BLaER1 (cell line): ENCODE data around the gene NKPD1.

Experiments used
- H3K27ac ChIP-seq: shearing (Covaris generic); formaldehyde crosslinking; 2 replicates; pipeline ENCODE4 v1.8.1; 2022
- H3K27me3 ChIP-seq: shearing (Covaris generic); formaldehyde crosslinking; 2 replicates; pipeline ENCODE4 v1.8.1; 2022
- H3K36me3 ChIP-seq: shearing (Covaris generic); formaldehyde crosslinking; 2 replicates; pipeline ENCODE4 v1.8.1; 2022
- H3K4me1 ChIP-seq: shearing (Covaris generic); formaldehyde crosslinking; 2 replicates; pipeline ENCODE4 v1.8.1; 2022
- H3K4me2 ChIP-seq: shearing (Covaris generic); formaldehyde crosslinking; 2 replicates; pipeline ENCODE4 v1.8.1; 2022
- H3K4me3 ChIP-seq: shearing (Covaris generic); formaldehyde crosslinking; 2 replicates; pipeline ENCODE4 v1.8.1; 2022
- H3K9ac ChIP-seq: shearing (Covaris generic); formaldehyde crosslinking; 2 replicates; pipeline ENCODE4 v1.8.1; 2022
- H3K9me3 ChIP-seq: shearing (Covaris generic); formaldehyde crosslinking; 2 replicates; pipeline ENCODE4 v1.8.1; 2022
- H4K20me1 ChIP-seq: shearing (Covaris generic); formaldehyde crosslinking; 2 replicates; pipeline ENCODE4 v1.8.1; 2022
- Cebpa-rat ChIP-seq: shearing (Covaris generic); IDR thresholded peaks from 2 replicates; pipeline ENCODE4 v1.8.1; 2022

NKPD1 gene

DNA sequence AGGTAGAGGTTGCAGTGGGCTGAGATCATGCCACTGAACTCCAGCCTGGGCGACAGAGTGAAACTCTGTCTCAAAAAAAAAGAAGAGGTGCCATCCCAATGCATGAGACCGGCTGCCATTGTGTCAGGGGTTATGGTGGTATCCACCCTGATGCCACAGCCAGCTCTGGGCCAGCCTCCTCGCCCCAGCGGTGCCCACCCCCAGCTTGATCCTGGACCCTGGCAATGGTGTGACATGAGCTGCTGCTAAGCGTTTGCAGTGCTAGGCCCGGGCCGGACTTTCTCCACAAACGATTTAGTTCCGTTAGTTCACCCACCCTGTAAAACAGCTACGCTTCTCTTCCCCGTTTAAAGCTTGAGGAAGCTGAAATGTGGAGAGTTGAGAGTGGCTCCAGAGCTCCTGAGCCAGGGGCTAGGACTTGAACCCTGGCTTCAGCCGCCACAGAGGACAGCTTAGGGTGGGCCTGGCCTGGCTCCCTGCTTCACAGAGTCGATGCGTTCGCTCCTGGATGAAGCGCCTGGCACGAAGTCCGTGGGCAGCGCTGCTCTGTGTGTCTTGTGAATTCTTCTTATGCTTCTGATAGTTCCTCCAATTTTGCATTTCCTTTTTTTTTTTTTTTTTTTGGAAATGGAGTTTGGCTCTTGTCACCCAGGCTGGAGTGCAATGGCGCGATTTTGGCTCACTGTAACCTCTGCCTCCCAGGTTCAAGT, 25.5 kb downstream of the NKPD1 start:
- H4K20me1 ChIP-seq = peaks cover 46% of the 10 kb centered on the region
- H3K9me3 ChIP-seq = no peaks in the 10 kb centered on the region
- no peaks in the 10 kb centered on the region for H3K27me3 ChIP-seq
- no peak overlapping the region for H3K4me3 ChIP-seq
- H3K9ac ChIP-seq = peak overlapping the region; percentile 53
- H3K4me2 ChIP-seq = peak overlapping the region; percentile 97
- H3K27ac ChIP-seq = peak overlapping the region; percentile 89
- H3K36me3 ChIP-seq = peaks cover 15% of the 10 kb centered on the region
- no peak for TF ChIP-seq Cebpa-rat
- H3K4me1 ChIP-seq = peaks cover 85% of the 10 kb centered on the region

DNA sequence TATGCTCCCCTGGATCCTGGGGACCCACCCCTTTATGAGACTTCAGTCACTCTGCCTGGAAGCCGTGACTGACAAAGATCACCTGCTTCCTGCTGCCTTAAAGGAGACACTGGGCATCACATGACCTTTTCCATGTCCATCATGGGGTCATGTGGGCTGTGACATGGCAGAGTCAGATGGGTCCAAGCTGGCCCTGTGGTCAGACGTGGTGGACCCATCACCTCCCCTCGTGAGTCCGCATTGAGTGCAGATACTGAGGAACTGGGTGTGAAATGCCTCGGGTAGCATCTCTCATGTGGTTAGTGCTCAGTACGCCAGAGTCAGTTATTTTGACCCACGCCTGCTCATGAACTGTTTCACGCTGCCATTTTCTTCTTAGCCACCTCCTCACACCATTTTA, 27.1 kb downstream of the NKPD1 start:
- peaks cover 90% of the 10 kb centered on the region for H3K4me1 ChIP-seq

DNA sequence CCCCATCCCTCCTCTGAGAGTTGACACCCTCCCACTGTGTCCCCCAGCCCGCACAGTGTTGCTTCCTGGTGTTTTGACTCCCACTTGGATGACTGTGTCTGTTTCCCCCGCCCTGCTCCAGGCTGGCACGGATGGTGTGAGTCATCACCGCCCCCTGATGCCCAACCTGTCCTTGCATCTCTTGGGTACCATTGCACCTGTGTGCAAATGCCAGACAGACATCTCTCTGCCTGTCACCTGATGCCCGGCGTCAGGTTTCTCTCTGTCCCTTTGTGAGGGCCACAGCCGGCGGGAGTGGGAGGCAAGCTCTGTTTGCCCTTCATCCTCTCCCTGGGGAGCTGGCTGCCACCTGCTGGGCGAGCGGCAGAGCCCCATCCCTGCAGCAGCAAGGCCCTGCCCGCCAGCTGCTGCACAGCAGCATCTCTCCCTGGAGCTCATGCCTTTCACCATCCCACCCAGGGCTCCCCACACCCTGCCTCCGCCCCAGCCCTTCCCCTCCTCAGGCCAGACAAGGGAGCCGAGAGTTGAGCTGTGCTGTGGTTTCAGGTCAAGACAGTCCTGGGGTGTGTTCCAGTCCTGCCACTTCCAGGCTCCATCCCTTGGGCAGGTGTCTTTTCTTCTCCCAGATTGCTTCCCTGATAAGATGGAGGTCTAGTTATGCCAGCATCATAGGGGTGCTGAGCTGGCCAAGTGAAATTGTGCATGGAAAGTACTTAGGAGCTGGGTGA, 29.7 kb downstream of the NKPD1 start:
- peak overlapping the region; percentile 56 for H3K4me2 ChIP-seq
- peaks cover 52% of the 10 kb centered on the region for H4K20me1 ChIP-seq
- no peaks in the 10 kb centered on the region for H3K27me3 ChIP-seq
- no peak for TF ChIP-seq Cebpa-rat
- peaks cover 78% of the 10 kb centered on the region for H3K4me1 ChIP-seq
- peak overlapping the region; percentile 45 for H3K9ac ChIP-seq
- no peak overlapping the region for H3K27ac ChIP-seq
- H3K36me3 ChIP-seq = peaks cover 33% of the 10 kb centered on the region
- H3K9me3 ChIP-seq = no peaks in the 10 kb centered on the region
- no peak overlapping the region for H3K4me3 ChIP-seq

More for the DNA sequence above, 27.1 kb downstream of the NKPD1 start:
- Histone ChIP-seq H3K27me3 (no peaks in the 10 kb centered on the region), H3K27ac (peak overlapping the region; percentile 89), H4K20me1 (peaks cover 54% of the 10 kb centered on the region), H3K4me2 (peak overlapping the region; percentile 97), H3K36me3 (peaks cover 11% of the 10 kb centered on the region), H3K9ac (peak overlapping the region; percentile 53), H3K4me3 (no peak overlapping the region), H3K9me3 (no peaks in the 10 kb centered on the region)
- no peak for TF ChIP-seq Cebpa-rat

DNA sequence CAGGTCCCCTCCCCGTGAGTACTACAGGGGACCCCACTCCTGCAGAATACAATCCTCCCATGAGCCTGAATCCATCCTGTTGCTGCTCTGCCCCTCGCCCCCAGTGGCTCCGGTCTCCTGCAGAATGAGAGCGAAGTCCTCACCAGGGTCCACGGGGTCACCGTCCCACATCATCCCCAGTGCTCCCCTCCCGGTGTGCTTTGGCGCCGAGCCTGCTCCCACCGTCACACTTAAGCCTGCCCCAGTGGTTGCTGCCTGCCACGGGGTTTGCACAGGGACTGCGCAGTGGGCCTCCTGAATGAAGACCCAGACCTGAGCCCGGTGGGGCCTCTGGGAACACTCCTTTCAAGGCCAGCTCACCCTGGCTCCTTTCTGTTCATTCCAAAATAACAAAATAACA, 30.5 kb downstream of the NKPD1 start:
- Histone ChIP-seq H3K27ac (no peak overlapping the region), H3K4me1 (peaks cover 78% of the 10 kb centered on the region), H3K9me3 (no peaks in the 10 kb centered on the region), H3K4me2 (peak overlapping the region; percentile 56), H3K4me3 (no peak overlapping the region), H3K36me3 (peaks cover 33% of the 10 kb centered on the region), H3K27me3 (no peaks in the 10 kb centered on the region), H4K20me1 (peaks cover 60% of the 10 kb centered on the region), H3K9ac (peak overlapping the region; percentile 45)
- TF ChIP-seq Cebpa-rat = no peak

DNA sequence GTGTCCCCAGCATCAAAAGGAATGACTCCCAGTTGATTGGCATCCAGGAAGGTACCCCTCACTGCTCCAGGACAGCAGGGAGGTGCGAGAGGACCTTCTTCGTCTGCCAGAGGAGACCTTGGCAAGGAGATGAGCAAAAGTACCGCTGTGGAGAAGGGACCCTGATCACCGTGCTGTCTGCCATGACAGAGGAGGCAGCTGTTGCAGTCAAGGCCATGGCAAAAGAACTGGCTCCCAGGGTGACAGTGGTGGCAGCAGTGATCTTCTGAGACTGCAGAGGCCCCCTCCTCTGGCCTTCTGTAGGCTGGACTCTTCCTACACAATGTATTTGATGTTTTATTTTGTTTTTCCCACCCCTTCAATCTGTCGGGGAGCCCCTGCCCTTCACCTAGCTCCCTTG, 32.0 kb downstream of the NKPD1 start:
- Histone ChIP-seq H3K27me3 (no peaks in the 10 kb centered on the region), H3K9me3 (no peaks in the 10 kb centered on the region), H3K36me3 (peaks cover 33% of the 10 kb centered on the region), H4K20me1 (peaks cover 72% of the 10 kb centered on the region), H3K9ac (no peak overlapping the region), H3K4me3 (no peak overlapping the region), H3K4me1 (peaks cover 78% of the 10 kb centered on the region), H3K27ac (0 out of 2 replicates have a peak overlapping the region, but pooled peaks have one; percentile 10), H3K4me2 (no peak overlapping the region)
- TF ChIP-seq Cebpa-rat = no peak

DNA sequence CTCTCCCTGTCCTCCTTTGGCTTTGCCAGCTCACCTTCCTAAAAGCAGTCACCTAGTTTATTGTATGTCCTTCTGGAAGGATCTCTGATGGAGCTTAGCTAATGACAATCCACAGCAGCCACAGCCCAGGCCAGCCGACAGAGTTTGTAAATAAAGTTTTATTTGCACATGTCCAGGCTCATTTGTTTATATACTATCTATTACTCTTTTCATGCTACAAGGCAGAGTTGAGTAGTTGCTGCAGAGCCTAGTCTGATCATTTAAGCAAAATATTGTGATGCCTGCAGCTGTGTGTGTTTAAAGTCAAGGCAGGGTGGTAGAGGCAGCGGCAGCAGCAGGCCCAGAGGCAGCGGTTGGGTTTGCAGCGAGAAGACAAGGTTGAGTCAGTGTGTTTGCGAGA, 32.6 kb downstream of the NKPD1 start:
- Histone ChIP-seq H3K27ac (no peak overlapping the region), H3K9ac (no peak overlapping the region), H3K36me3 (peaks cover 40% of the 10 kb centered on the region), H3K9me3 (no peaks in the 10 kb centered on the region), H4K20me1 (peaks cover 79% of the 10 kb centered on the region), H3K4me3 (no peak overlapping the region), H3K4me2 (no peak overlapping the region), H3K27me3 (no peaks in the 10 kb centered on the region), H3K4me1 (peaks cover 78% of the 10 kb centered on the region)
- no peak for TF ChIP-seq Cebpa-rat

DNA sequence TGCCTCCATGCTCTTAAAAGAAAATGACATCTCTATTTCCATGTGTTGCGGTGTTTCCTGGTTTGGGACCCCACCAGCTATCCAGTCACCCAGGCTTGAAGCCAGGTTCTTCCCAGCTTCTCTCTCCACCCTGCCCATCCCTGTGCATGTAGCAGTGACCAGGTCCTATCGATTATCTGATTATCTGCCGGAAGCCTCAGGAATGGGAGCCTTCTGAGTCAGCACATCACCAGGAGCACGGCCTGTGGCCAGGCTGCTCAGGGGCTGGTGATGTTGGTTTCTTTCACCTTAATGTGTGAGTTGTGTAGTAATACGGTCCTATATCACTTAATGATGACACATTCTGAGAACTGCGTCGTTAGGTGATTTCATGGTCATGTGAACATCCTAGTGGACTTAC, 34.1 kb downstream of the NKPD1 start:
- Histone ChIP-seq H3K27ac (0 out of 2 replicates have a peak overlapping the region, but pooled peaks have one; percentile 14), H3K9ac (no peak overlapping the region), H3K27me3 (no peaks in the 10 kb centered on the region), H4K20me1 (peaks cover 93% of the 10 kb centered on the region), H3K4me3 (no peak overlapping the region), H3K9me3 (no peaks in the 10 kb centered on the region), H3K4me2 (0 out of 2 replicates have a peak overlapping the region, but pooled peaks have one; percentile 58), H3K36me3 (peaks cover 34% of the 10 kb centered on the region), H3K4me1 (peaks cover 81% of the 10 kb centered on the region)
- no peak for TF ChIP-seq Cebpa-rat

DNA sequence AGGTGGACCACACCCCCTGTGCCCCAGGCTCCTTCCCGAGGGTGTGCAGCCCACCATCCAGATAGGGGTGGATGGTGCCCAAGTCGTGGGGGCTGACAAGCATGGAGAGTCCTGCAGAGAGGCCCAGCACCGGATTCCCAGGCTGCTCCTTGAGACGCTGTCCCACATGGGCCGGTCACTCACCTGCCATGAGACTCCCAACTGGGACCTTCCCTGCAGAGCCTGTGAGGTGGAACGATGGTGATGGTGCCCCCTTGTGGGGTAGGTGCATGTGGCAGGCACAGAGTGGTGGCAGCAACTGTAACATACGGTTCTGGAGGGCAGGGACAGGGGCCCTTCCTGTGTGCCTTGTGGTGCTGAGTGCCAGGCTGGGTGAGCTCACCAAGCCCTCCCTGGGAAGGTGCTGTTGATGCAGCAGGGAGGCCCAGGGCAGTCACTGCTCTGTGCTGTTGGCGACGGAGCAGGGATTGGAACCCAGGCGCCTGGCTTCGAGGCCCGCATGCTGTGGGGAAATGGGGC, 34.7 kb downstream of the NKPD1 start:
- peaks cover 34% of the 10 kb centered on the region for H3K36me3 ChIP-seq
- no peak for TF ChIP-seq Cebpa-rat

DNA sequence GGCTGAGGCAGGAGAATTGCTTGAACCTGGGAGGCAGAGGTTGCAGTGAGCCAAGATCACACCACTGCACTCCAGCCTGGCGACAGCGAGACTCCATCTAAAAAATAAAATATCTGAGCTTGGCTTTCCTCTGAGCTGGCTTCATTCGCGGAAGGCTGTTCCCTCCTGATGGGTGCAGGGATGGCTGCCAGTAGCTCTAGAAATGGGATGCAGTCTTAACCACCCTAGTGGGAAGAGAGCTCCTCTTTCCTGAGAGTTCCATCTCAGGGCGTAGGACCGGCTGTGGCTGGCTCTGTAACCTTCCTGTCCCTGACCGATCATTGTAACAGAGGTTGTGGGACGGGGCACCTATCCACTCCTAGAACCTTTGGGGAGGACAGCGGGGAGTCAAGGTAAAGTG, 35.4 kb downstream of the NKPD1 start:
- Histone ChIP-seq H3K9me3 (no peaks in the 10 kb centered on the region), H3K4me3 (no peak overlapping the region), H3K27ac (peak overlapping the region; percentile 59), H3K9ac (no peak overlapping the region), H3K4me2 (peak overlapping the region; percentile 58), H3K4me1 (peaks cover 81% of the 10 kb centered on the region), H3K36me3 (peaks cover 34% of the 10 kb centered on the region), H3K27me3 (no peaks in the 10 kb centered on the region), H4K20me1 (peaks cover 93% of the 10 kb centered on the region)
- no peak for TF ChIP-seq Cebpa-rat

More for the DNA sequence above, 34.7 kb downstream of the NKPD1 start:
- Histone ChIP-seq H3K27ac (peak overlapping the region; percentile 59), H3K4me3 (no peak overlapping the region), H3K27me3 (no peaks in the 10 kb centered on the region), H3K9me3 (no peaks in the 10 kb centered on the region), H3K9ac (no peak overlapping the region), H3K4me1 (peaks cover 81% of the 10 kb centered on the region), H3K4me2 (peak overlapping the region; percentile 58), H4K20me1 (peaks cover 93% of the 10 kb centered on the region)

DNA sequence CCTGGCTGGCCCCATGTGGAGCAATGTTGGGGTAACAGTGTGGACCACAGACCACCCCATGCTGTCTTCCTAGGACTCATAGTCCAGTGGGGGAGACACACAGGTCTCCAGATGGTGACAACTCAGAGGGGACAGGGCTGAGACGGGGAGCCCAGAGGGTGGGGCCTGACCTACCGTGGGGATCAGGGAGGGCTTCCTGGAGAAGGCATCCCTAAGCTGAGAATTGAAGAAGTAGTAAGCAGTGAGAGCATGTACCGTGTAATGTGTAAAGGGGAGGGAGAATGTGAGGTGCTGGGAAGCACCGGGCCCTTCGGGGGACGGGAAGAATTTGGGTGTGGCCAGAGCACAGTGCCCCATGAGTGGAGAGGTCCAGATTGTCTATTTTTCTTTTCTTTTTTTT, 36.8 kb downstream of the NKPD1 start:
- Histone ChIP-seq H3K9ac (0 out of 2 replicates have a peak overlapping the region, but pooled peaks have one; percentile 17), H3K4me2 (peak overlapping the region; percentile 22; the same call in 1 of the 2 replicates), H4K20me1 (peaks cover 92% of the 10 kb centered on the region), H3K4me3 (no peak overlapping the region), H3K9me3 (no peaks in the 10 kb centered on the region), H3K27me3 (no peaks in the 10 kb centered on the region), H3K27ac (peak overlapping the region; percentile 59), H3K36me3 (peaks cover 33% of the 10 kb centered on the region), H3K4me1 (peaks cover 85% of the 10 kb centered on the region)
- no peak for TF ChIP-seq Cebpa-rat
